K562 (cell line): ENCODE results near the gene PGR. TPM values are rescaled to one million over a fixed set of nuclear protein-coding genes. Genes with fewer than 3 reads are reported as not detected.

Source experiments
- GTF2A2 ChIP-seq: IDR thresholded peaks from 2 replicates; pipeline ENCODE4 v1.6.1; 2016; ENCODE audit warnings: mild to moderate bottlenecking, missing genetic modification characterization, missing compliant biosample characterization
- HBP1 ChIP-seq: fragments of 450-650 bp; formaldehyde crosslinking; IDR thresholded peaks from 2 replicates; pipeline ENCODE4 v1.4.0; 2022; ENCODE audit warnings: missing genetic modification characterization
- HDAC8 ChIP-seq: fragments of 450-650 bp; IDR thresholded peaks from 2 replicates; pipeline ENCODE4 v1.6.1; 2016; ENCODE audit warnings: mild to moderate bottlenecking, missing genetic modification characterization, moderate library complexity, missing compliant biosample characterization
- KLF1 ChIP-seq: fragments of 450-650 bp; IDR thresholded peaks from 2 replicates; pipeline ENCODE4 v1.6.1; 2016; ENCODE audit warnings: missing genetic modification characterization, missing compliant biosample characterization
- MCM2 ChIP-seq: fragments of 450-650 bp; IDR thresholded peaks from 2 replicates; pipeline ENCODE4 v1.6.1; 2017; ENCODE audit warnings: low read depth, mild to moderate bottlenecking
- MCM5 ChIP-seq: fragments of 450-650 bp; IDR thresholded peaks from 2 replicates; pipeline ENCODE4 v1.6.1; 2016; ENCODE audit warnings: low read depth
- NR4A1 ChIP-seq, 2 experiments: fragments of 250-450 bp in 1 of 2; fragments of 450-650 bp in 1 of 2; sonication (Bioruptor Pico) in 1 of 2; IDR thresholded peaks; 2 replicates each; pipeline versions ENCODE4 v1.4.0 to v1.6.1; 2016 to 2020; ENCODE audit warnings: mild to moderate bottlenecking in 2 of 2, missing compliant biosample characterization in 1 of 2, missing genetic modification characterization in 1 of 2, moderate library complexity in 1 of 2
- RBM39 ChIP-seq: fragments of 200-400 bp; formaldehyde crosslinking; optimal IDR thresholded peaks from 2 replicates; pipeline ENCODE3; 2018; ENCODE audit warnings: low read depth, low read length
- TAF9B ChIP-seq: fragments of 450-650 bp; IDR thresholded peaks from 2 replicates; pipeline ENCODE4 v1.6.1; 2018; ENCODE audit warnings: mild to moderate bottlenecking; ENCODE audit not compliant: partially characterized antibody
- YY1 ChIP-seq, 3 experiments: IDR thresholded peaks; 2 replicates each; pipeline ENCODE4 v1.6.1; 2011; ENCODE audit warnings: low read length in 2 of 3, mild to moderate bottlenecking in 2 of 3, moderate library complexity in 2 of 3, borderline replicate concordance in 1 of 3, control low read depth in 1 of 3, low read depth in 1 of 3; ENCODE audit not compliant: insufficient read depth in 3 of 3, insufficient replicate concordance in 2 of 3, control insufficient read depth in 1 of 3, insufficient read length in 1 of 3; ENCODE audit errors: extremely low read depth in 1 of 3
- ZBTB17 ChIP-seq: fragments of 450-650 bp; formaldehyde crosslinking; IDR thresholded peaks from 2 replicates; pipeline ENCODE4 v1.4.0; 2020; ENCODE audit warnings: mild to moderate bottlenecking
- ZNF197 ChIP-seq: fragments of 200-800 bp; sonication (Bioruptor generic); IDR thresholded peaks from 2 replicates; pipeline ENCODE4 v1.6.1; 2016; ENCODE audit warnings: low read depth, missing genetic modification characterization, missing compliant biosample characterization
- ZNF583 ChIP-seq: fragments of 250-450 bp; sonication (Bioruptor Pico); IDR thresholded peaks from 2 replicates; pipeline ENCODE4 v1.4.0; 2020
- ZNF717 ChIP-seq: fragments of 250-450 bp; sonication (Bioruptor Pico); IDR thresholded peaks from 2 replicates; pipeline ENCODE4 v1.5.0; 2021
- polyA plus RNA-seq, 8 experiments: library from polyadenylated mRNA; depleted of rRNA in 4 of 8; stranded (reverse) in 5 of 8; unstranded in 3 of 8; fragments of >200 nt; fragmentation: Nextera tagmentation in 2 of 8; fragmentation: Illumina TruSeq in 1 of 8; extraction: Ambion mirVana in 2 of 8; extraction: Trizol in 1 of 8; gene quantifications; 2 replicates each; pipeline versions ENCODE4 v1.2.1 to v1.2.3, GENCODE V29; 2011 to 2014; ENCODE audit warnings: inconsistent platforms in 1 of 8, missing spikeins in 1 of 8
- total RNA-seq, 7 experiments: library from RNA; depleted of rRNA in 6 of 7; stranded (reverse); fragments of >200 nt in 6 of 7; fragmentation: Illumina TruSeq in 2 of 7; extraction: Trizol in 2 of 7; gene quantifications; 2 replicates each; pipeline versions ENCODE4 v1.2.1 to v1.2.3, GENCODE V29; 2011 to 2021; ENCODE audit warnings: low replicate concordance in 1 of 7
- TF ChIP-seq, protein P1 (sequence below): fragments of 250-450 bp; sonication (Bioruptor Pico); IDR thresholded peaks from 2 replicates; pipeline ENCODE4 v1.8.0; 2021; ENCODE audit warnings: moderate library complexity, mild to moderate bottlenecking, inconsistent platforms
- TF ChIP-seq, protein P2 (sequence below): fragments of 200-800 bp; sonication (Bioruptor generic); IDR thresholded peaks from 2 replicates; pipeline ENCODE4 v1.6.1; 2017; ENCODE audit warnings: missing genetic modification characterization, missing compliant biosample characterization
- TF ChIP-seq, protein P3 (sequence below): fragments of 450-650 bp; formaldehyde crosslinking; IDR thresholded peaks from 2 replicates; pipeline ENCODE4 v1.4.0; 2020; ENCODE audit warnings: mild to moderate bottlenecking

PGR gene
- total and polyA plus RNA-seq, 9 of the 15 experiments (the other 6 are each of a cell fraction or from before 2014, with no cell fraction given) = 0.43 to 2.4 (median 1.3) TPM

DNA sequence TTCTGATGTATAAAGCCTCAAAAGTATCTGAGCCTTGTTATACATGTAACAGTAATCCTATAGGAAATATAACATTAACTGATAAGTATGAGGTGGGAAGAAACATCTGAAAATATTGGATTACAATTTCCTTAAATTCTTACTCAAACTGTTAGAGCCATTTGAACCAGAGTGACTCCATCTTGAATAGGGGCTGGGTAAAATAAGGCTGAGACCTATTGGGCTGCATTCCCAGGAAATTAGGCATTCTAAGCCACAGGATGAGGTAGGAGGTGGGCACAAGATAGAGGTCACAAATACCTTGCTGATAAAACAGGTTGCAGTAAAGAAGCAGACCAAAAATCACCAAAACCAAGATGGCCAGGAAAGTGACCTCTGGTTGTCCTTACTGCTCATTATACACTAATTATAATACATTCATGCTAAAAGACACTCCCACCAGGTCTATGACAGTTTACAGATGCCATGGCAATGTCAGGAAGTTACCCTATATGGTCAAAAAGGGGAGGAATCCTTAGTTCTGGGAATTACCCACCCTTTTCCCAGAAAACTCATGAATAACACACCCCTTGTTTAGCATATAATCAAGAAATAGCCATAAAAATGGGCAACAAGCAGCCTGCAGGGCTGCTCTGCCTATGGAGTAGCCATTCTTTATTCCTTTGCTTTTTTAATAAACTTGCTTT is 114.9 kb downstream of the PGR start (continued):
- peak; percentile 94 for TF ChIP-seq GTF2A2 (tag)
- TF ChIP-seq NR4A1 (CRISPR knock-in tag; IDR thresholded peaks at IDR 0.05) = no peak
- peak; percentile 74; the same call in 1 of the 2 replicates for TF ChIP-seq NR4A1 (tag; IDR thresholded peaks at IDR 0.05)
- TF ChIP-seq, protein P1, sequence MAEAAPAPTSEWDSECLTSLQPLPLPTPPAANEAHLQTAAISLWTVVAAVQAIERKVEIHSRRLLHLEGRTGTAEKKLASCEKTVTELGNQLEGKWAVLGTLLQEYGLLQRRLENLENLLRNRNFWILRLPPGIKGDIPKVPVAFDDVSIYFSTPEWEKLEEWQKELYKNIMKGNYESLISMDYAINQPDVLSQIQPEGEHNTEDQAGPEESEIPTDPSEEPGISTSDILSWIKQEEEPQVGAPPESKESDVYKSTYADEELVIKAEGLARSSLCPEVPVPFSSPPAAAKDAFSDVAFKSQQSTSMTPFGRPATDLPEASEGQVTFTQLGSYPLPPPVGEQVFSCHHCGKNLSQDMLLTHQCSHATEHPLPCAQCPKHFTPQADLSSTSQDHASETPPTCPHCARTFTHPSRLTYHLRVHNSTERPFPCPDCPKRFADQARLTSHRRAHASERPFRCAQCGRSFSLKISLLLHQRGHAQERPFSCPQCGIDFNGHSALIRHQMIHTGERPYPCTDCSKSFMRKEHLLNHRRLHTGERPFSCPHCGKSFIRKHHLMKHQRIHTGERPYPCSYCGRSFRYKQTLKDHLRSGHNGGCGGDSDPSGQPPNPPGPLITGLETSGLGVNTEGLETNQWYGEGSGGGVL (CRISPR knock-in tag) = peak; percentile 73
- TF ChIP-seq YY1 (IDR thresholded peaks at IDR 0.05; ENCODE audit: borderline replicate concordance in 1 of 3, control insufficient read depth in 1 of 3, extremely low read depth in 1 of 3, insufficient read depth in 3 of 3, insufficient read length in 1 of 3, insufficient replicate concordance in 2 of 3, low read depth in 1 of 3, low read length in 2 of 3) = peak in 1 of 3 experiments; percentile 34
- peak; percentile 92 for TF ChIP-seq ZNF197 (CRISPR knock-in tag)
- peak; percentile 59; the same call in 1 of the 2 replicates for TF ChIP-seq ZNF717 (CRISPR knock-in tag)
- TF ChIP-seq, protein P2, sequence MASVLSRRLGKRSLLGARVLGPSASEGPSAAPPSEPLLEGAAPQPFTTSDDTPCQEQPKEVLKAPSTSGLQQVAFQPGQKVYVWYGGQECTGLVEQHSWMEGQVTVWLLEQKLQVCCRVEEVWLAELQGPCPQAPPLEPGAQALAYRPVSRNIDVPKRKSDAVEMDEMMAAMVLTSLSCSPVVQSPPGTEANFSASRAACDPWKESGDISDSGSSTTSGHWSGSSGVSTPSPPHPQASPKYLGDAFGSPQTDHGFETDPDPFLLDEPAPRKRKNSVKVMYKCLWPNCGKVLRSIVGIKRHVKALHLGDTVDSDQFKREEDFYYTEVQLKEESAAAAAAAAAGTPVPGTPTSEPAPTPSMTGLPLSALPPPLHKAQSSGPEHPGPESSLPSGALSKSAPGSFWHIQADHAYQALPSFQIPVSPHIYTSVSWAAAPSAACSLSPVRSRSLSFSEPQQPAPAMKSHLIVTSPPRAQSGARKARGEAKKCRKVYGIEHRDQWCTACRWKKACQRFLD (CRISPR knock-in tag) = peak; percentile 99
- no peak for TF ChIP-seq TAF9B
- no peak for TF ChIP-seq MCM2
- peak; percentile 74 for TF ChIP-seq KLF1 (tag)
- TF ChIP-seq HDAC8 (tag) = peak; percentile 98
- peak; percentile 93 for TF ChIP-seq ZNF583 (CRISPR knock-in tag)
- TF ChIP-seq RBM39 = no peak
- TF ChIP-seq MCM5 = no peak
- peak; percentile 86; the same call in 1 of the 2 replicates for TF ChIP-seq HBP1 (CRISPR knock-in tag)
- TF ChIP-seq, protein P3, sequence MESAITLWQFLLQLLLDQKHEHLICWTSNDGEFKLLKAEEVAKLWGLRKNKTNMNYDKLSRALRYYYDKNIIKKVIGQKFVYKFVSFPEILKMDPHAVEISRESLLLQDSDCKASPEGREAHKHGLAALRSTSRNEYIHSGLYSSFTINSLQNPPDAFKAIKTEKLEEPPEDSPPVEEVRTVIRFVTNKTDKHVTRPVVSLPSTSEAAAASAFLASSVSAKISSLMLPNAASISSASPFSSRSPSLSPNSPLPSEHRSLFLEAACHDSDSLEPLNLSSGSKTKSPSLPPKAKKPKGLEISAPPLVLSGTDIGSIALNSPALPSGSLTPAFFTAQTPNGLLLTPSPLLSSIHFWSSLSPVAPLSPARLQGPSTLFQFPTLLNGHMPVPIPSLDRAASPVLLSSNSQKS = peak; percentile 77; the same call in 1 of the 2 replicates
- peak; percentile 74 for TF ChIP-seq ZBTB17 (CRISPR knock-in tag)
